Spleen (tissue), 11 donors: ENCODE measurements around the gene TCEAL9. TPM values are rescaled to one million over a fixed set of nuclear protein-coding genes. Genes with fewer than 3 reads are reported as not detected.

ENCODE experiments used
- DNase-seq: peaks from one replicate; pipeline ENCODE4 v3.0.0-alpha.2; 2020
- H3K27ac ChIP-seq, 8 donors: fragments of 200-600 bp; sonication (generic) in 7 of 8; 1 replicate in 4 of 8; 2 replicates in 4 of 8; pipeline versions ENCODE4 v1.5.0 to v1.8.0; 2016 to 2021; ENCODE audit warnings: inconsistent platforms in 4 of 8, mild to moderate bottlenecking in 4 of 8, moderate library complexity in 1 of 8
- H3K27me3 ChIP-seq, 7 donors: fragments of 200-600 bp; sonication (generic) in 6 of 7; replicated peaks in 1 of 7; 1 replicate in 4 of 7; 2 replicates in 3 of 7; pipeline versions ENCODE4 v1.5.0 to v1.8.0; 2016 to 2021; ENCODE audit warnings: inconsistent platforms in 3 of 7, mild to moderate bottlenecking in 1 of 7
- H3K36me3 ChIP-seq, 6 donors: fragments of 200-600 bp; sonication (generic) in 5 of 6; 1 replicate in 4 of 6; 2 replicates in 2 of 6; pipeline versions ENCODE4 v1.5.0 to v1.8.0; 2016 to 2021; ENCODE audit warnings: inconsistent platforms in 2 of 6
- H3K4me1 ChIP-seq, 6 donors: fragments of 200-600 bp; sonication (generic) in 5 of 6; 1 replicate in 3 of 6; 2 replicates in 3 of 6; pipeline versions ENCODE4 v1.5.0 to v1.8.0; 2016 to 2021; ENCODE audit warnings: inconsistent platforms in 3 of 6
- H3K4me3 ChIP-seq, 8 donors: fragments of 200-600 bp; sonication (generic) in 7 of 8; 1 replicate in 4 of 8; 2 replicates in 4 of 8; pipeline versions ENCODE4 v1.5.0 to v1.8.0; 2016 to 2021; ENCODE audit warnings: inconsistent platforms in 4 of 8, mild to moderate bottlenecking in 4 of 8, moderate library complexity in 2 of 8
- H3K9me3 ChIP-seq, 8 donors: fragments of 200-600 bp; sonication (generic) in 7 of 8; 1 replicate in 4 of 8; 2 replicates in 4 of 8; pipeline versions ENCODE4 v1.5.0 to v1.8.0; 2016 to 2021; ENCODE audit warnings: inconsistent platforms in 4 of 8
- POLR2A ChIP-seq, 3 donors: fragments of 450-650 bp; IDR thresholded peaks; one replicate each; pipeline ENCODE4 v1.5.1; 2017; ENCODE audit warnings: antibody characterized with exemption in 3 of 3, mild to moderate bottlenecking in 1 of 3
- POLR2AphosphoS5 ChIP-seq, 3 donors: sonication (generic); formaldehyde crosslinking; IDR thresholded peaks; one replicate each; pipeline ENCODE4 v1.5.1; 2017; ENCODE audit warnings: antibody characterized with exemption in 3 of 3
- WGBS, 5 donors: extraction: QIAGEN DNeasy Blood & Tissue Kit in 3 of 5; methylation state at CpG; one replicate each; pipeline versions ENCODE4 v1.1.5 to v1.1.7; 2013 to 2018; 5-methylcytosine and 5-hydroxymethylcytosine counted together
- intact Hi-C: fragments of 100-400 bp; cut with DNase I; formaldehyde crosslinking; loops from one replicate; pipeline ENCODE4 v1.15.0; 2023; ENCODE audit warnings: low total_unique reads
- polyA plus RNA-seq, 3 donors: library from polyadenylated mRNA; stranded (reverse); fragments of 200-250 nt; gene quantifications; one replicate each; pipeline ENCODE4 v1.2.1, GENCODE V29; 2013
- total RNA-seq, 7 donors: library from RNA; depleted of rRNA in 3 of 7; stranded (reverse); fragments of >200 nt in 3 of 7; fragmentation: NEBNext Ultra II Directional in 4 of 7; extraction: Animal tissue kit (Norgen Biotek cat#: 25700) in 4 of 7; gene quantifications; one replicate each; pipeline versions ENCODE4 v1.1.0 to v1.2.1, GENCODE V29; 2016 to 2021
- TF ChIP-seq, protein P1 (sequence below), 11 experiments: fragments of 200-600 bp in 7 of 11; fragments of 450-650 bp in 4 of 11; sonication (generic) in 4 of 11; IDR thresholded peaks in 8 of 11; conservative IDR thresholded peaks in 3 of 11; 1 replicate in 7 of 11; 2 replicates in 4 of 11; pipeline versions ENCODE4 v1.4.0 to v1.8.0; 2016 to 2021; ENCODE audit warnings: antibody characterized with exemption in 11 of 11, inconsistent platforms in 4 of 11, mild to moderate bottlenecking in 1 of 11
- donor health status: healthy with polysubstance abuse.
- donor health status: DM: no; HTN: no; CAD: no; lungs with moderate emphysema.
- donor health status: DM: no; HTN: no; CAD: no.
- donor health status: Bipolar disorder and iron deficiency.
- donor health status: healthy.
- donor health status: DM: no; HTN: no; CAD: no.
- donor health status: DM: yes; HTN: yes; CAD: no.

TCEAL9 gene
- total and polyA plus RNA-seq, 10 donors = 27.4 to 72.0 (median 43.5) TPM

DNA sequence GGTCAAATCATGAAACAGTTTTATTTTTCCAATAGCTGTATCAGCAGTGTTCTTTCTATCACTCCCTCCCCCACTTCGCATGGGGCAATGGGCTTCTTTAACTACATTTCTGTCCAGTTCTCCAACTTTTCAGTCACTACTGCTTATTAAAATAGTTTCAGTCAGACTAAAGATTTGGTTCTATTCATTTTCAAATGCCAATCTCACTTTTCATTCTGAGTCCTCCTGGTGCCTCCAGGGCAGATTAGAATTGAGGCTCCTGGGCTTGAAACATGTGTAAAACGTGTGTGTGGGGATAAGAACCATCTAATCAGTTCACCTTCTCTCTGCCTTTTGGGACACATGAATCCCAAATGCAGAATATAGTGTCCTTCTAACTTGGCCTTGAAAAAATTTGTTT lies 16.6 kb downstream of the TCEAL9 start:
- WGBS, 5 donors = 51 to 94% (median 73%) methylated on average over 2 of the region's 2 CpGs
- TF ChIP-seq POLR2A (IDR thresholded peaks at IDR 0.05) (no peak), POLR2AphosphoS5 (IDR thresholded peaks at IDR 0.05) (no peak)
- TF ChIP-seq, protein P1, sequence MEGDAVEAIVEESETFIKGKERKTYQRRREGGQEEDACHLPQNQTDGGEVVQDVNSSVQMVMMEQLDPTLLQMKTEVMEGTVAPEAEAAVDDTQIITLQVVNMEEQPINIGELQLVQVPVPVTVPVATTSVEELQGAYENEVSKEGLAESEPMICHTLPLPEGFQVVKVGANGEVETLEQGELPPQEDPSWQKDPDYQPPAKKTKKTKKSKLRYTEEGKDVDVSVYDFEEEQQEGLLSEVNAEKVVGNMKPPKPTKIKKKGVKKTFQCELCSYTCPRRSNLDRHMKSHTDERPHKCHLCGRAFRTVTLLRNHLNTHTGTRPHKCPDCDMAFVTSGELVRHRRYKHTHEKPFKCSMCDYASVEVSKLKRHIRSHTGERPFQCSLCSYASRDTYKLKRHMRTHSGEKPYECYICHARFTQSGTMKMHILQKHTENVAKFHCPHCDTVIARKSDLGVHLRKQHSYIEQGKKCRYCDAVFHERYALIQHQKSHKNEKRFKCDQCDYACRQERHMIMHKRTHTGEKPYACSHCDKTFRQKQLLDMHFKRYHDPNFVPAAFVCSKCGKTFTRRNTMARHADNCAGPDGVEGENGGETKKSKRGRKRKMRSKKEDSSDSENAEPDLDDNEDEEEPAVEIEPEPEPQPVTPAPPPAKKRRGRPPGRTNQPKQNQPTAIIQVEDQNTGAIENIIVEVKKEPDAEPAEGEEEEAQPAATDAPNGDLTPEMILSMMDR (IDR thresholded peaks at IDR 0.05 in 8 of 11, conservative IDR thresholded peaks at IDR 0.05 in 3 of 11) = no peak
- Histone ChIP-seq H3K27me3 (peaks cover 0 to 16% (median 0%) of the 10 kb centered on the region in 7 donors), H3K9me3 (no peaks in the 10 kb centered on the region), H3K27ac (no peak overlapping the region), H3K4me1 (no peaks in the 10 kb centered on the region), H3K4me3 (no peak overlapping the region), H3K36me3 (no peaks in the 10 kb centered on the region)
- DNase-seq = no peak
- intact Hi-C loops = no loop called here

DNA sequence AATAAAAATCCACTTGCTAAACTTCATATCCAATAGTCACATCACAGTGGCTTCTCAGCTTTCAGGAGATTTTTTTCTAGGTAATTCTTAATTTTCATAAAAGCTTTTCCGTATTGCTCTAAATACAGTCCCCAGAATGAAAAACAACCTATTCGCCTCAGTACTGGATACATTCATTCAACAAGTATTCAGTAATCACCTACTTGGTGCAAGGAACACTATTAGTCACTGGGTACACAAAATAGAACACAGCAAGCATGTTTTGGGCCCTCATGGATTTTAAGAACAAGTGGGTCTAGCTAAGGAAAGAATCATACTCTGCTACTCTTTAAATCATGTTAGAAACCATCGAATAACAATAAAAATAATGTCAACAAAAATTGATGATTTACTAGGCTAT lies 17.3 kb downstream of the TCEAL9 start:
- TF ChIP-seq, protein P1 (IDR thresholded peaks at IDR 0.05 in 8 of 11, conservative IDR thresholded peaks at IDR 0.05 in 3 of 11) = no peak
- TF ChIP-seq POLR2A (IDR thresholded peaks at IDR 0.05) = no peak
- no peak for TF ChIP-seq POLR2AphosphoS5 (IDR thresholded peaks at IDR 0.05)
- no peaks in the 10 kb centered on the region for H3K9me3 ChIP-seq
- H3K27me3 ChIP-seq = peaks cover 0 to 16% (median 0%) of the 10 kb centered on the region in 7 donors
- no peaks in the 10 kb centered on the region for H3K36me3 ChIP-seq
- WGBS, 5 donors = 69 to 97% (median 86%) methylated on average over 3 of the region's 3 CpGs
- intact Hi-C loops = no loop called here
- DNase-seq = no peak
- H3K4me1 ChIP-seq = no peaks in the 10 kb centered on the region
- H3K27ac ChIP-seq = no peak overlapping the region
- H3K4me3 ChIP-seq = no peak overlapping the region

DNA sequence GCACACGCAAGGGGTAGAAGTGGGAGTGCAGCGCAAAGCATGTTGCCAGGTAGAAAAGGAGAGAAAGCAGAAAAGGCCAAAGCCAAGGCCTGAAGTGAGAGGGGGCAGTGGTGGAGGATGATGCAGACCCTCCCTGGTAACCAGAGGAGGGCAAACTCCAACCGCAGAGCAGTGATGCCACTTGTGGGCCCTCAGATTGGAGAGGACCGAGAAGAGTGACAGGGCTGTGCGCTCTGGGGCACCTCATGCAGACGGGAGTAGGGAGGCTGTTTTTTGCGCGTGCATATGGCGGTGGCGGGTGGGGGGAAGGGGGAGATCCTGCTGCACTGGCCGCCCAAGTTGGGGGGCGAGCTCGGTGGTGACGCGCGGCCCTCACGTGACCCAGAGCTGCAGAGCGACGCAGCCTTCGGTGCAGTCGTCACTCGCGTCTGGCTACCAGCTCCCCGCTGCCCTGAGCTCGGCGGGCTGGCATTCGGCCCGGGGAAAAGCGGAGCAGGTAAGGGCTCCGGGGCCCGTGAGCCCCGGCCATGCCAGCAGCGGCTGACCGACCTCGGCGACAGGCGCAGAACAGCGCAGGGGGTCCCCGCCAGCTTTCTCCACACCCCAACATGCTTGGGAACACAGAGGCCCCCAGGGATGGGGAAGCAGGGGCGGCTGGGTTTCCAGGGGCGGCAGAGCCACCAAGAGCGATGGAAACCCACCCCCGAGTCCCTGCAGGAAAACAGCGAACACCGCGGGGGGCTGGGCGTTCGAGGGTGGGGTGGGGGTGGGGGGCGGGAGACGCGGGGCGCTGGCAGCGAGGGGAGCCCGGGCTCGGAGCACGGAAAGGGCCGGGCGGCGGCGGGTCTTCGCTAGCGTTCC lies 20.0 kb downstream of the TCEAL9 start, which contains the start of gene BEX3:
Gene BEX3, plus strand, starts transcription at position 421 of the 861 bp plus-strand sequence. CDS start 984 bp downstream, outside the sequence.
- H3K36me3 ChIP-seq = no peaks in the 10 kb centered on the region
- intact Hi-C loops = no loop called here
- peak within 1 kb of the TSS; percentile 57 to 82 (median 76) for H3K27ac ChIP-seq
- H3K9me3 ChIP-seq = no peaks in the 10 kb centered on the region
- peaks cover 0 to 16% (median 0%) of the 10 kb centered on the region in 7 donors for H3K27me3 ChIP-seq
- no peaks in the 10 kb centered on the region for H3K4me1 ChIP-seq
- 5 to 41% (median 25%) methylated on average over 7 to 55 of the region's 62 CpGs for WGBS, 5 donors
- peak; percentile 79 for DNase-seq
- peak within 1 kb of the TSS; percentile 31 to 74 (median 43) for H3K4me3 ChIP-seq
- TF ChIP-seq POLR2A (IDR thresholded peaks at IDR 0.05) = no peak
- TF ChIP-seq, protein P1 (IDR thresholded peaks at IDR 0.05 in 8 of 11, conservative IDR thresholded peaks at IDR 0.05 in 3 of 11) = no peak
- TF ChIP-seq POLR2AphosphoS5 (IDR thresholded peaks at IDR 0.05) = peak; percentile 68 to 86 (median 83)

DNA sequence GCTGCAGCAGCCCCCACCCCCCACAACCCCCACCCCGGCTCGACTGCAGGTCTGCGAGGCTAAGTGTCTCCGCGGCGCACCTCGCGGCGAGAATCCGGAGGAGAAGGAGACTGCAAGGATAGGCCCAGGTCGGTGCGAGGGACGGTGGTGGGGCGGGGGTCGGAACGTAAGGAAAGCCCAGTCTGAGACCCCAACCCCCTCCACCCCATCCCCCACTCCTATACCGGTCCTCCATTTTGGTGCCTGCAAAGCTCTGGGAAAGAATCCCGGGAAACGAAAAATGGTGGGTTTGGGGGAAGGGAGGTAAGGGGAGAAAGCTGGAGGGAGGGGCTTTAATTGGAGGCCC lies 20.6 kb downstream of the TCEAL9 start:
- Histone ChIP-seq H3K27me3 (peaks cover 0 to 16% (median 0%) of the 10 kb centered on the region in 7 donors), H3K27ac (peak overlapping the region in 7 of 8 donors; percentile 65 to 82 (median 76)), H3K36me3 (no peaks in the 10 kb centered on the region), H3K4me1 (no peaks in the 10 kb centered on the region), H3K9me3 (no peaks in the 10 kb centered on the region), H3K4me3 (peak overlapping the region; percentile 31 to 74 (median 43))
- intact Hi-C loops = no loop called here
- TF ChIP-seq POLR2AphosphoS5 (IDR thresholded peaks at IDR 0.05) (no peak), POLR2A (IDR thresholded peaks at IDR 0.05) (no peak)
- TF ChIP-seq, protein P1 (IDR thresholded peaks at IDR 0.05 in 8 of 11, conservative IDR thresholded peaks at IDR 0.05 in 3 of 11) = no peak
- WGBS, 5 donors = 0 to 56% (median 2%) methylated on average over 3 to 19 of the region's 19 CpGs
- DNase-seq = no peak
